ENCODE data around the gene TPRN. TPM values are rescaled to one million over a fixed set of nuclear protein-coding genes. Genes with fewer than 3 reads are reported as not detected.
A peak's percentile ranks its signal among the peaks of the same experiment; 100 is the strongest.

The TPRN gene
- polyA plus RNA-seq, 4 donors, result 34.1 to 98.4 (median 65.9) TPM

DNA sequence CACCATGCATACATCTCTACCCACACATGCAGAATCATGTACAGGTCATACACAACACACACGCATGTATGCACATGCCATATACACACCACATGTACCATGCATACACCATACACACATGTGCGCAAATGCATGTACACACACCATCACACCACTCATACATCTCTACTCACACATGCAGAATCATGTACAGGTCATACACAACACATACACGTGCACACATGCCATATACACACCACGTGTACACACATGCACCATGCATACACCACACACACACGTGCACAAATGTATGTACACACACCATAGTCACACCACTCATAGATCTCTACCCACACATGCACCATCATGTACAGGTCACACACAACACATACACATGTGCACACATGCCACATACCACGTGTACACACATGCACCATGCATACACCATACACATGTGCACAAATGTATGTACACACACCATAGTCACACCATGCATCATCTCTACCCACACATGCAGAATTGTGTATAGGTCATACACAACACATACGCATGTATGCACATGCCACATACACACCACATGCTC is 47.6 kb downstream of the TPRN start:
- 91% methylated on average over 7 of the region's 7 CpGs for WGBS, 3 donors
- no peak for DNase-seq
- Histone ChIP-seq H3K9me3 (ENCODE audit: control insufficient read depth in 2 of 2, insufficient read depth in 1 of 2, low read depth in 1 of 2, low read length in 1 of 2) (peaks cover 0 to 2% of the 10 kb centered on the region in 2 donors), H3K36me3 (ENCODE audit: control insufficient read depth in 3 of 3, insufficient read depth in 2 of 3, low read depth in 1 of 3, low read length in 3 of 3) (no peaks in the 10 kb centered on the region), H3K27me3 (ENCODE audit: control insufficient read depth in 3 of 3, insufficient read depth in 3 of 3, low read length in 3 of 3) (peaks cover 0 to 53% (median 7%) of the 10 kb centered on the region in 3 donors), H3K4me3 (ENCODE audit: low read depth in 1 of 3, low read length in 3 of 3) (no peak overlapping the region), H3K27ac (ENCODE audit: low read depth in 1 of 3, low read length in 2 of 3) (no peak overlapping the region), H3K4me1 (ENCODE audit: control insufficient read depth in 3 of 3, insufficient read depth in 2 of 3, low read depth in 1 of 3, low read length in 2 of 3) (no peaks in the 10 kb centered on the region)
- no peak for FAIRE-seq

DNA sequence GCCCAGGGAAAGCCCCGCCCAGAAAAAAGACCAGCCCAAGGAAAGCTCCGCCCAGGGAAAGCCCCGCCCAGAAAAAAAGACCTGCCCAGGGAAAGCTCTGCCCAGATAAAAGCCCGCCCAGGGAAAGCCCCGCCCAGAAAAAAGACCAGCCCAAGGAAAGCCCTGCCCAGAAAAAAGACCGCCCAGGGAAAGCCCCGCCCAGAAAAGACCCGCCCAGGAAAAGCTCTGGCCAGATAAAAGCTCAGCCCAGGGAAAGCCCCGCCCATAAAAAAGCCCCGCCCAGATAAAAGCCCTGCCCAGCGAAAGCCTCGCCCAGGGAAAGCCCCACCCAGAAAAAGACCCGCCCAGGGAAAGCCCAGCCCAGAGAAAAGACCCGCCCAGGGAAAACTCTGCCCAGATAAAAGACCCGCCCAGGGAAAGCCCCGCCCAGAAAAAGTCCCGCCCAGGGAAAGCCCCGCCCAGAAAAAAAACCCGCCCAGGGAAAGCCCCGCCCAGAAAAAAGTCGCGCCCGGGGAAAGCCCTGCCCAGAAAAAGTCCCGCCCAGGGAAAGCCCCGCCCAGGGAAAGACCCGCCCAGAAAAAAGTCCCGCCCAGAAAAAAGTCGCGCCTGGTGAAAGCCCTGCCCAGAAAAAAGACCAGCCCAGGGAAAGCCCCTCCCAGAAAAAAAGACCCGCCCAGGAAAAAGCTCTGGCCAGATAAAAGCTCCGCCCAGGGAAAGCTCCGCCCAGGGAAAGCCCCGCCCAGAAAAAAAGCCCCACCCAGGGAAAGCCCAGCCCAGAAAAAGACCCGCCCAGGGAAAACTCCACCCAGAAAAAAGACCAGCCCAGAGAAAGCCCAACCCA is 49.7 kb downstream of the TPRN start:
- H3K27me3 ChIP-seq (ENCODE audit: control insufficient read depth in 3 of 3, insufficient read depth in 3 of 3, low read length in 3 of 3), result peaks cover 0 to 48% (median 11%) of the 10 kb centered on the region in 3 donors
- H3K4me1 ChIP-seq (ENCODE audit: control insufficient read depth in 3 of 3, insufficient read depth in 2 of 3, low read depth in 1 of 3, low read length in 2 of 3), result no peaks in the 10 kb centered on the region
- no peaks in the 10 kb centered on the region for H3K36me3 ChIP-seq (ENCODE audit: control insufficient read depth in 3 of 3, insufficient read depth in 2 of 3, low read depth in 1 of 3, low read length in 3 of 3)
- no peak overlapping the region for H3K27ac ChIP-seq (ENCODE audit: low read depth in 1 of 3, low read length in 2 of 3)
- DNase-seq (peak; percentile 37 to 78), FAIRE-seq (no peak)
- no peak overlapping the region for H3K4me3 ChIP-seq (ENCODE audit: low read depth in 1 of 3, low read length in 3 of 3)
- WGBS, 3 donors, result 16 to 34% (median 26%) methylated on average over 34 of the region's 34 CpGs
- peaks cover 0 to 2% of the 10 kb centered on the region in 2 donors for H3K9me3 ChIP-seq (ENCODE audit: control insufficient read depth in 2 of 2, insufficient read depth in 1 of 2, low read depth in 1 of 2, low read length in 1 of 2)

DNA sequence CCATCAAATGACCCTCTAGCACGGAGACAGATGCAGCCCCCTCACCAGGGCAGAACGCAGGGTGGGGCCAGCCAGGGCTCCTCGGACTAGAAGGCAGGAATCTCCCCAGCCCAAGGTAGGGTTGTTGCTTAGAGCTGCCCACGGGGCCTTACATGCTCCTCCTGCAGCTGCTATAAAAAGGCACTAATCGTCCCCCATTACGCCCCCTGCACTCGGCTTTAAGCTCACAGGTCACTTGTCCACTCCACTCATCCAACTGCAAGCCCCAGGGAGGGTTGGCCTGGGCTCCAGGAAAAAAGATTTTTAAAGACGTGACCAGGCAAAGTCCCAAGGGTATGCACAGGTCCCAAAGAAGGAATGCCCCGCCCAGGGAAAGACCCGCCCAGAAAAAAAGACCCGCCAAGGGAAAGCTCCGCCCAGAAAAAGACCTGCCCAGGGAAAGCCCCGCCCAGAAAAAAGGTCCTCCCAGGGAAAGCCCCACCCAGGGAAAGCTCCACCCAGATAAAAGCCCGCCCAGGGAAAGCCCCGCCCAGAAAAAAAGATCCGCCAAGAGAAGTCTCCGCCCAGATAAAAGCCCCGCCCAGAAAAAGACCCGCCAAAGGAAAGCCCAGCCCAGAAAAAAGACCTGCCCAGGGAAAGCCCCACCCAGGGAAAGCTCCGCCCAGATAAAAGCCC is 50.5 kb downstream of the TPRN start:
- no peak for FAIRE-seq
- Histone ChIP-seq H3K9me3 (ENCODE audit: control insufficient read depth in 2 of 2, insufficient read depth in 1 of 2, low read depth in 1 of 2, low read length in 1 of 2) (peaks cover 0 to 2% of the 10 kb centered on the region in 2 donors), H3K4me3 (ENCODE audit: low read depth in 1 of 3, low read length in 3 of 3) (no peak overlapping the region), H3K27me3 (ENCODE audit: control insufficient read depth in 3 of 3, insufficient read depth in 3 of 3, low read length in 3 of 3) (peaks cover 0 to 44% (median 11%) of the 10 kb centered on the region in 3 donors), H3K36me3 (ENCODE audit: control insufficient read depth in 3 of 3, insufficient read depth in 2 of 3, low read depth in 1 of 3, low read length in 3 of 3) (no peaks in the 10 kb centered on the region), H3K4me1 (ENCODE audit: control insufficient read depth in 3 of 3, insufficient read depth in 2 of 3, low read depth in 1 of 3, low read length in 2 of 3) (no peaks in the 10 kb centered on the region), H3K27ac (ENCODE audit: low read depth in 1 of 3, low read length in 2 of 3) (no peak overlapping the region)
- no peak for DNase-seq
- 41 to 58% (median 42%) methylated on average over 20 of the region's 20 CpGs for WGBS, 3 donors

- H3K9me3 ChIP-seq (ENCODE audit: control insufficient read depth in 2 of 2, insufficient read depth in 1 of 2, low read depth in 1 of 2, low read length in 1 of 2), result peaks cover 0 to 2% of the 10 kb centered on the region in 2 donors
- H3K4me1 ChIP-seq (ENCODE audit: control insufficient read depth in 3 of 3, insufficient read depth in 2 of 3, low read depth in 1 of 3, low read length in 2 of 3), result no peaks in the 10 kb centered on the region
- FAIRE-seq, result no peak
- no peak overlapping the region for H3K4me3 ChIP-seq (ENCODE audit: low read depth in 1 of 3, low read length in 3 of 3)
- 68 to 81% (median 70%) methylated on average over 5 of the region's 5 CpGs for WGBS, 3 donors
- H3K27me3 ChIP-seq (ENCODE audit: control insufficient read depth in 3 of 3, insufficient read depth in 3 of 3, low read length in 3 of 3), result peaks cover 0 to 38% (median 8%) of the 10 kb centered on the region in 3 donors
- DNase-seq, result no peak
- no peaks in the 10 kb centered on the region for H3K36me3 ChIP-seq (ENCODE audit: control insufficient read depth in 3 of 3, insufficient read depth in 2 of 3, low read depth in 1 of 3, low read length in 3 of 3)
- no peak overlapping the region for H3K27ac ChIP-seq (ENCODE audit: low read depth in 1 of 3, low read length in 2 of 3)
These were observed 51.2 kb downstream of the TPRN start for GRCh38 chr9:137149363-137149762.

DNA sequence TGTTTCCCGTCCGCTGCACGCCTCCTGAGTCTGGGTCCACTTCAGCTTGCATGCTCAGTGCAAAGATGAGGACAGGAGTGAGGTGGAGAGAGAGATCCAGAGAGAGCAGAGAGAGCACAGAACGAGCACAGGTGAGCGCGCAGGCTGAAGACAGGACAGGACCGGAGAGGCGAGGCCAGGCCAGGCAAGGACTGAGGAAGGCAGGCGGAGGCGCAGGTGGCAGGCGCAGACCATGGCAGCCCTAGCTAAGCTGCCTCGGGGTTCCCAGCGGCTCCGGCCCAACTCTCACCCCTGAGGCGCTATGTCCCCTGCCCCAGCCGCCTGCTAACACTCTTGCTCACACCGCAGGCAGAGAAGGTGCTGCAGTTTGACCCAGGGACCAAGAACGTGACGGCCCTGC is 51.9 kb downstream of the TPRN start:
- H3K36me3 ChIP-seq (ENCODE audit: control insufficient read depth in 3 of 3, insufficient read depth in 2 of 3, low read depth in 1 of 3, low read length in 3 of 3), result no peaks in the 10 kb centered on the region
- H3K27ac ChIP-seq (ENCODE audit: low read depth in 1 of 3, low read length in 2 of 3), result no peak overlapping the region
- H3K9me3 ChIP-seq (ENCODE audit: control insufficient read depth in 2 of 2, insufficient read depth in 1 of 2, low read depth in 1 of 2, low read length in 1 of 2), result peaks cover 0 to 2% of the 10 kb centered on the region in 2 donors
- FAIRE-seq (no peak), DNase-seq (no peak)
- no peak overlapping the region for H3K4me3 ChIP-seq (ENCODE audit: low read depth in 1 of 3, low read length in 3 of 3)
- 81 to 86% (median 85%) methylated on average over 18 to 19 of the region's 19 CpGs for WGBS, 3 donors
- peaks cover 0 to 38% (median 8%) of the 10 kb centered on the region in 3 donors for H3K27me3 ChIP-seq (ENCODE audit: control insufficient read depth in 3 of 3, insufficient read depth in 3 of 3, low read length in 3 of 3)
- H3K4me1 ChIP-seq (ENCODE audit: control insufficient read depth in 3 of 3, insufficient read depth in 2 of 3, low read depth in 1 of 3, low read length in 2 of 3), result no peaks in the 10 kb centered on the region

DNA sequence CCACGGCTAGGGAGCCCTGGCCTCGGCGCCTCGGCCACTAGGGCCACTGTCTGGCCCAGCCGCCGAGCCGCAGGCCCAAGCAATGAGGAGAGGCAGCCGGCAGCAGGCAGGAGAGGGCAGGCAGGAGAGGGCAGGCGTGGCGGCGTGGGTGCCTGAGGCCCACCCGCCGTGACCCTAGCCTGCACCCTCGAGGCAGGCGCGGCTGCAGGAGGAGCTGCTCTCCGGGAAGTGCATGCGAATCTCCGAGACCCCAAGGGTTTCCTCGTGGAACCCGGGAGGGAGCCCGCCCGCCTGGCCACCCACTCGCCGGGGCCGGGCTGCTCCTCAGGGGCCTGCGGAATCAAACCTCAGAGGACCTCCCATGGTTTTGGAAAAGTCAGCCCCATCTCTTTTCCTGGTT is 52.3 kb downstream of the TPRN start:
- DNase-seq, result no peak
- H3K4me1 ChIP-seq (ENCODE audit: control insufficient read depth in 3 of 3, insufficient read depth in 2 of 3, low read depth in 1 of 3, low read length in 2 of 3), result no peaks in the 10 kb centered on the region
- 72 to 76% (median 75%) methylated on average over 24 to 27 of the region's 27 CpGs for WGBS, 3 donors
- H3K4me3 ChIP-seq (ENCODE audit: low read depth in 1 of 3, low read length in 3 of 3), result no peak overlapping the region
- no peak for FAIRE-seq
- peaks cover 0 to 2% of the 10 kb centered on the region in 2 donors for H3K9me3 ChIP-seq (ENCODE audit: control insufficient read depth in 2 of 2, insufficient read depth in 1 of 2, low read depth in 1 of 2, low read length in 1 of 2)
- no peaks in the 10 kb centered on the region for H3K36me3 ChIP-seq (ENCODE audit: control insufficient read depth in 3 of 3, insufficient read depth in 2 of 3, low read depth in 1 of 3, low read length in 3 of 3)
- H3K27ac ChIP-seq (ENCODE audit: low read depth in 1 of 3, low read length in 2 of 3), result no peak overlapping the region
- peaks cover 0 to 42% (median 8%) of the 10 kb centered on the region in 3 donors for H3K27me3 ChIP-seq (ENCODE audit: control insufficient read depth in 3 of 3, insufficient read depth in 3 of 3, low read length in 3 of 3)

DNA sequence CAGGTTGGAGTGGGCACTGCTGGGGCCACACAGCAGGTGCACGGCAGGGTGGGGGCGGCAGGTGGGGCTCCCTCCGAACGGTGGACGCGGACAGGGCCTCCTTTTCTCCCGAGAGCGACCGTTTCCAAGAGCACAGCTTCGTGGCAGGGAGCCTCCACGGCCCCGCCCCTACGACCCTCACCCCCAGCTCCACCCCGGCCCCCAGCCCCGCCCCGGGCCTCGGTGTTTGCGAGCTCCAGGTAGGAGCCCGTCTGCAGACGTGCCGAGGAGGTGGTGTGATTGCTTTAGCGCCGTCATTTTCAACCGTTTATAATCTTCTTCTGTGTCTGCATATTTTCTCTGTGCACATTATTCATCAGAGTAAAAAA is 52.8 kb downstream of the TPRN start:
- no peaks in the 10 kb centered on the region for H3K36me3 ChIP-seq (ENCODE audit: control insufficient read depth in 3 of 3, insufficient read depth in 2 of 3, low read depth in 1 of 3, low read length in 3 of 3)
- DNase-seq (no peak), FAIRE-seq (no peak)
- peaks cover 0 to 2% of the 10 kb centered on the region in 2 donors for H3K9me3 ChIP-seq (ENCODE audit: control insufficient read depth in 2 of 2, insufficient read depth in 1 of 2, low read depth in 1 of 2, low read length in 1 of 2)
- no peak overlapping the region for H3K27ac ChIP-seq (ENCODE audit: low read depth in 1 of 3, low read length in 2 of 3)
- H3K4me3 ChIP-seq (ENCODE audit: low read depth in 1 of 3, low read length in 3 of 3), result no peak overlapping the region
- 15 to 29% (median 20%) methylated on average over 12 to 24 of the region's 24 CpGs for WGBS, 3 donors
- H3K27me3 ChIP-seq (ENCODE audit: control insufficient read depth in 3 of 3, insufficient read depth in 3 of 3, low read length in 3 of 3), result peaks cover 0 to 47% (median 8%) of the 10 kb centered on the region in 3 donors
- no peaks in the 10 kb centered on the region for H3K4me1 ChIP-seq (ENCODE audit: control insufficient read depth in 3 of 3, insufficient read depth in 2 of 3, low read depth in 1 of 3, low read length in 2 of 3)

GRCh38 chr9:137147091-137147792 is 53.3 kb downstream of the TPRN start:
- FAIRE-seq (no peak), DNase-seq (no peak)
- Histone ChIP-seq H3K27ac (ENCODE audit: low read depth in 1 of 3, low read length in 2 of 3) (no peak overlapping the region), H3K4me3 (ENCODE audit: low read depth in 1 of 3, low read length in 3 of 3) (no peak overlapping the region), H3K27me3 (ENCODE audit: control insufficient read depth in 3 of 3, insufficient read depth in 3 of 3, low read length in 3 of 3) (peaks cover 0 to 51% (median 8%) of the 10 kb centered on the region in 3 donors), H3K36me3 (ENCODE audit: control insufficient read depth in 3 of 3, insufficient read depth in 2 of 3, low read depth in 1 of 3, low read length in 3 of 3) (no peaks in the 10 kb centered on the region), H3K4me1 (ENCODE audit: control insufficient read depth in 3 of 3, insufficient read depth in 2 of 3, low read depth in 1 of 3, low read length in 2 of 3) (no peaks in the 10 kb centered on the region), H3K9me3 (ENCODE audit: control insufficient read depth in 2 of 2, insufficient read depth in 1 of 2, low read depth in 1 of 2, low read length in 1 of 2) (peaks cover 0 to 2% of the 10 kb centered on the region in 2 donors)
- 67 to 82% (median 68%) methylated on average over 23 to 26 of the region's 26 CpGs for WGBS, 3 donors

Measured in small intestine (tissue), 7 donors.